NB4 (cell line): ENCODE data around the gene NAV3.

Source experiments
- MYC ChIP-seq: IDR thresholded peaks from 2 replicates; pipeline ENCODE4 v1.6.1; 2011; ENCODE audit warnings: low read depth, low read length
- POLR2A ChIP-seq: IDR thresholded peaks from 2 replicates; pipeline ENCODE4 v1.6.1; 2011; ENCODE audit warnings: mild to moderate bottlenecking; ENCODE audit not compliant: insufficient read length; ENCODE audit errors: extremely low read depth
- TF ChIP-seq, protein P1 (sequence below): IDR thresholded peaks from one replicate; pipeline ENCODE4 v1.5.1; 2012; ENCODE audit warnings: low read depth, low read length
- TF ChIP-seq, protein P2 (sequence below): IDR thresholded peaks from 2 replicates; pipeline ENCODE4 v1.6.1; 2011; ENCODE audit warnings: low read depth, low read length

DNA sequence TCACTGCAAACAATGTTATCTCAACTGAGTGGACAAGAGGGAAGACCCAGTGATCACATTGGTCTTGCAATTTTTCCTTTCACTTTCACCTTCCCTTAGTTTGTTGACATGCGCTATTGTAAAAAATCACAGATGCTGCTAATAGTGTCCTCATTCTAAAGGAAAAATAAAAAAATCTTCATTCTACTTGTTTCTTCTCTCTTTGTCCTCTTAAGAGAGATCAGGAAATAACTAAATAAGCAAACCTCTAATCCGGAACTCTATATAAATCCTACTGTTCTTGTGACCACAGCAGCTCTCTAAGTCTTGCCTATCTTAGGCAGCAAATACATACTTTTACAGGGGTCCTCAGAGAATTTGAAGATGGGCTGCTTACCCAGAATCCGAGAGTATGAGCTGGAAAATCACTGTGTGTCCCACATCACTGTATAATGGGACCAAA lies 257.7 kb downstream of the NAV3 start:
- TF ChIP-seq, protein P1, sequence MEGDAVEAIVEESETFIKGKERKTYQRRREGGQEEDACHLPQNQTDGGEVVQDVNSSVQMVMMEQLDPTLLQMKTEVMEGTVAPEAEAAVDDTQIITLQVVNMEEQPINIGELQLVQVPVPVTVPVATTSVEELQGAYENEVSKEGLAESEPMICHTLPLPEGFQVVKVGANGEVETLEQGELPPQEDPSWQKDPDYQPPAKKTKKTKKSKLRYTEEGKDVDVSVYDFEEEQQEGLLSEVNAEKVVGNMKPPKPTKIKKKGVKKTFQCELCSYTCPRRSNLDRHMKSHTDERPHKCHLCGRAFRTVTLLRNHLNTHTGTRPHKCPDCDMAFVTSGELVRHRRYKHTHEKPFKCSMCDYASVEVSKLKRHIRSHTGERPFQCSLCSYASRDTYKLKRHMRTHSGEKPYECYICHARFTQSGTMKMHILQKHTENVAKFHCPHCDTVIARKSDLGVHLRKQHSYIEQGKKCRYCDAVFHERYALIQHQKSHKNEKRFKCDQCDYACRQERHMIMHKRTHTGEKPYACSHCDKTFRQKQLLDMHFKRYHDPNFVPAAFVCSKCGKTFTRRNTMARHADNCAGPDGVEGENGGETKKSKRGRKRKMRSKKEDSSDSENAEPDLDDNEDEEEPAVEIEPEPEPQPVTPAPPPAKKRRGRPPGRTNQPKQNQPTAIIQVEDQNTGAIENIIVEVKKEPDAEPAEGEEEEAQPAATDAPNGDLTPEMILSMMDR, result no peak
- TF ChIP-seq POLR2A (no peak), MYC (no peak)
- TF ChIP-seq, protein P2, sequence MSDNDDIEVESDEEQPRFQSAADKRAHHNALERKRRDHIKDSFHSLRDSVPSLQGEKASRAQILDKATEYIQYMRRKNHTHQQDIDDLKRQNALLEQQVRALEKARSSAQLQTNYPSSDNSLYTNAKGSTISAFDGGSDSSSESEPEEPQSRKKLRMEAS, result no peak
